Measurements from ENCODE around the gene NRCAM.

The NRCAM gene

GRCh38 chr7:108382932-108383331, 73.3 kb downstream of the NRCAM start:
- CTCF ChIA-PET, result interaction anchor here (1.0 to 4.6 kb wide), 7 partner anchors 10 to 26 kb away, joined by 3 to 39 read pairs (median 8); no protein-coding TSS in a partner anchor
- POLR2A ChIA-PET, result no interaction called here
- no peak for TF ChIP-seq CTCF (IDR thresholded peaks at IDR 0.05; ENCODE audit: control extremely low read depth, extremely low read depth, low read depth, missing control alignments)
- no peak for DNase-seq (ENCODE audit: extremely low spot score)

GRCh38 chr7:108380517-108380916, 75.7 kb downstream of the NRCAM start:
- TF ChIP-seq CTCF (IDR thresholded peaks at IDR 0.05; ENCODE audit: control extremely low read depth, extremely low read depth, low read depth, missing control alignments), result no peak
- no peak for DNase-seq (ENCODE audit: extremely low spot score)
- POLR2A ChIA-PET, result no interaction called here
- CTCF ChIA-PET, result interaction anchor here (1.2 kb wide), 1 partner anchor 116 kb away, joined by 5 read pairs; no protein-coding TSS in a partner anchor

- no peak for DNase-seq (ENCODE audit: extremely low spot score)
- TF ChIP-seq CTCF (IDR thresholded peaks at IDR 0.05; ENCODE audit: control extremely low read depth, extremely low read depth, low read depth, missing control alignments), result no peak
- ChIA-PET POLR2A (no interaction called here), CTCF (interaction anchor here (1.1 to 5.6 kb wide), 4 partner anchors 8 to 120 kb away, joined by 4 to 39 read pairs (median 5); no protein-coding TSS in a partner anchor)
These were observed 80.0 kb downstream of the NRCAM start for GRCh38 chr7:108376206-108376605.

GRCh38 chr7:108375668-108376067, 80.6 kb downstream of the NRCAM start:
- no peak for DNase-seq (ENCODE audit: extremely low spot score)
- ChIA-PET CTCF (interaction anchor here (0.8 to 5.6 kb wide), 10 partner anchors 8 to 230 kb away, joined by 3 to 39 read pairs (median 4); no protein-coding TSS in a partner anchor), POLR2A (no interaction called here)
- TF ChIP-seq CTCF (IDR thresholded peaks at IDR 0.05; ENCODE audit: control extremely low read depth, extremely low read depth, low read depth, missing control alignments), result no peak

GRCh38 chr7:108374899-108375298, 81.3 kb downstream of the NRCAM start:
- DNase-seq (ENCODE audit: extremely low spot score), result no peak
- CTCF ChIA-PET, result interaction anchor here (0.7 to 5.6 kb wide), 12 partner anchors 9 to 229 kb away, joined by 3 to 39 read pairs (median 4); no protein-coding TSS in a partner anchor
- no peak for TF ChIP-seq CTCF (IDR thresholded peaks at IDR 0.05; ENCODE audit: control extremely low read depth, extremely low read depth, low read depth, missing control alignments)
- POLR2A ChIA-PET, result no interaction called here

GRCh38 chr7:108372618-108373017, 83.6 kb downstream of the NRCAM start:
- ChIA-PET CTCF (interaction anchor here (0.8 to 5.6 kb wide), 6 partner anchors 12 to 109 kb away, joined by 3 to 39 read pairs (median 4); no protein-coding TSS in a partner anchor), POLR2A (no interaction called here)
- no peak for TF ChIP-seq CTCF (IDR thresholded peaks at IDR 0.05; ENCODE audit: control extremely low read depth, extremely low read depth, low read depth, missing control alignments)

More at GRCh38 chr7:108372618-108373017, 83.6 kb downstream of the NRCAM start:
- DNase-seq (ENCODE audit: extremely low spot score), result no peak

Measured in GM10248 (cell line).